Suprapubic skin (tissue), 4 donors: ENCODE results near the gene CATSPERB. TPM values are rescaled to one million over a fixed set of nuclear protein-coding genes. Genes with fewer than 3 reads are reported as not detected.
"Not testable (repeated sequence)": the region's sequence is repeated elsewhere in the genome, so short reads cannot be mapped to it uniquely, and the experiment has no call there.

Source experiments
- DNase-seq, 2 donors: peaks; one replicate each; pipeline ENCODE4 v3.0.0-alpha.2; 2019; ENCODE audit warnings: low spot score in 2 of 2
- H3K27ac ChIP-seq: fragments of 200-600 bp; sonication (generic); one replicate; pipeline ENCODE4 v1.5.1; 2019
- H3K27me3 ChIP-seq: fragments of 200-600 bp; sonication (generic); one replicate; pipeline ENCODE4 v1.5.1; 2019
- H3K36me3 ChIP-seq: fragments of 200-600 bp; sonication (generic); one replicate; pipeline ENCODE4 v1.5.1; 2019
- H3K4me1 ChIP-seq: fragments of 200-600 bp; sonication (generic); one replicate; pipeline ENCODE4 v1.5.1; 2019
- H3K4me3 ChIP-seq: fragments of 200-600 bp; sonication (generic); one replicate; pipeline ENCODE4 v1.5.1; 2019; ENCODE audit warnings: mild to moderate bottlenecking
- H3K9me3 ChIP-seq: fragments of 200-600 bp; sonication (generic); one replicate; pipeline ENCODE4 v1.5.1; 2019
- CTCF ChIP-seq, 2 donors: fragments of 200-600 bp in 1 of 2; fragments of 450-650 bp in 1 of 2; sonication (generic) in 1 of 2; IDR thresholded peaks; one replicate each; pipeline ENCODE4 v1.5.1; 2016 to 2019; ENCODE audit warnings: antibody characterized with exemption in 2 of 2, mild to moderate bottlenecking in 1 of 2, moderate library complexity in 1 of 2
- EP300 ChIP-seq: sonication (generic); formaldehyde crosslinking; IDR thresholded peaks from one replicate; pipeline ENCODE4 v1.6.1; 2017; ENCODE audit warnings: antibody characterized with exemption
- POLR2A ChIP-seq, 2 donors: fragments of 450-650 bp; IDR thresholded peaks; one replicate each; pipeline ENCODE4 v1.6.1; 2017; ENCODE audit warnings: antibody characterized with exemption in 2 of 2, mild to moderate bottlenecking in 2 of 2, moderate library complexity in 2 of 2
- POLR2AphosphoS5 ChIP-seq, 3 donors: sonication (generic); formaldehyde crosslinking; IDR thresholded peaks; one replicate each; pipeline ENCODE4 v1.6.1; 2017; ENCODE audit warnings: antibody characterized with exemption in 3 of 3
- WGBS: methylation state at CpG from one replicate; pipeline ENCODE4 v1.1.5; 2018; 5-methylcytosine and 5-hydroxymethylcytosine counted together
- total RNA-seq, 4 donors: library from RNA; depleted of rRNA; stranded (reverse); fragments of >200 nt; gene quantifications; one replicate each; pipeline ENCODE4 v1.1.0, GENCODE V29; 2016

The CATSPERB gene
- total RNA-seq, 4 donors from 2014 or later = 0.16 to 1.3 (median 0.48) TPM

- no peak for DNase-seq
- Histone ChIP-seq H3K4me1 (peaks cover 13% of the 10 kb centered on the region), H3K27me3 (peaks cover 6% of the 10 kb centered on the region), H3K9me3 (no peaks in the 10 kb centered on the region), H3K4me3 (peak overlapping the region; percentile 41), H3K27ac (no peak overlapping the region), H3K36me3 (no peaks in the 10 kb centered on the region)
- TF ChIP-seq POLR2AphosphoS5 (IDR thresholded peaks at IDR 0.05) (no peak), POLR2A (IDR thresholded peaks at IDR 0.05) (no peak), CTCF (IDR thresholded peaks at IDR 0.05) (no peak), EP300 (no peak)
These were observed 158.4 kb downstream of the CATSPERB start for GRCh38 chr14:91573528-91573893.

- no peak overlapping the region for H3K27ac ChIP-seq
These were observed 161.9 kb downstream of the CATSPERB start for GRCh38 chr14:91570021-91570420.

GRCh38 chr14:91569301-91569700 is 162.6 kb downstream of the CATSPERB start:
- TF ChIP-seq EP300 (no peak), CTCF (IDR thresholded peaks at IDR 0.05) (no peak), POLR2A (IDR thresholded peaks at IDR 0.05) (no peak), POLR2AphosphoS5 (IDR thresholded peaks at IDR 0.05) (no peak)
- Histone ChIP-seq H3K36me3 (no peaks in the 10 kb centered on the region), H3K4me1 (peaks cover 9% of the 10 kb centered on the region), H3K4me3 (no peak overlapping the region), H3K9me3 (no peaks in the 10 kb centered on the region), H3K27me3 (no peaks in the 10 kb centered on the region), H3K27ac (no peak overlapping the region)
- no peak for DNase-seq

More at GRCh38 chr14:91570021-91570420, 161.9 kb downstream of the CATSPERB start:
- H3K4me1 ChIP-seq = peaks cover 13% of the 10 kb centered on the region
- no peak for DNase-seq
- no peak overlapping the region for H3K4me3 ChIP-seq
- no peak for TF ChIP-seq CTCF (IDR thresholded peaks at IDR 0.05)
- TF ChIP-seq POLR2AphosphoS5 (IDR thresholded peaks at IDR 0.05) = no peak
- no peak for TF ChIP-seq POLR2A (IDR thresholded peaks at IDR 0.05)
- TF ChIP-seq EP300 = no peak
- H3K27me3 ChIP-seq = no peaks in the 10 kb centered on the region
- no peaks in the 10 kb centered on the region for H3K9me3 ChIP-seq
- 42% methylated on average over 1 of the region's 1 CpG for WGBS
- no peaks in the 10 kb centered on the region for H3K36me3 ChIP-seq

DNA sequence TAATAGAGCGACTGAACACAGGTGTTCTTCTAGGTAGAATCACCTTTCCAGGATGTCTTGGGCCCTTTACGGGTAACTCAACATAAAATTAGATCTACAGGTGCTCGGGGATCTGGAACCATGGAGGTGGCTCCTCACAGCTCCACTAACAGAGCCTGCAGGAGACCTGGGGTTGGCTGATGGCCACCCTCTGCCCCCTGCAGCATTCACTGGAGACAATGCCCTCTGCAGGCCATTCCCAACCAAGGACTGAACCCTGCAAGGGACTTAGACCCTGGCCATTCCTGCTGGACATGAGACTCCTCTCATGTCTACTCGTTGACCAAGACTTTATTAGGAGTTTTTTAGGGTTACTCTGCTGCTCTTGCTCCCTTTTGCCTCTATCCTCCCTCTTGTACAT is 163.3 kb downstream of the CATSPERB start:
- no peak overlapping the region for H3K27ac ChIP-seq
- 82% methylated on average over 4 of the region's 4 CpGs for WGBS
- H3K9me3 ChIP-seq = no peaks in the 10 kb centered on the region
- no peaks in the 10 kb centered on the region for H3K27me3 ChIP-seq
- H3K4me1 ChIP-seq = peaks cover 2% of the 10 kb centered on the region
- H3K4me3 ChIP-seq = no peak overlapping the region
- DNase-seq = no peak
- TF ChIP-seq POLR2AphosphoS5 (IDR thresholded peaks at IDR 0.05) (no peak), CTCF (IDR thresholded peaks at IDR 0.05) (no peak), EP300 (no peak), POLR2A (IDR thresholded peaks at IDR 0.05) (no peak)
- no peaks in the 10 kb centered on the region for H3K36me3 ChIP-seq

DNA sequence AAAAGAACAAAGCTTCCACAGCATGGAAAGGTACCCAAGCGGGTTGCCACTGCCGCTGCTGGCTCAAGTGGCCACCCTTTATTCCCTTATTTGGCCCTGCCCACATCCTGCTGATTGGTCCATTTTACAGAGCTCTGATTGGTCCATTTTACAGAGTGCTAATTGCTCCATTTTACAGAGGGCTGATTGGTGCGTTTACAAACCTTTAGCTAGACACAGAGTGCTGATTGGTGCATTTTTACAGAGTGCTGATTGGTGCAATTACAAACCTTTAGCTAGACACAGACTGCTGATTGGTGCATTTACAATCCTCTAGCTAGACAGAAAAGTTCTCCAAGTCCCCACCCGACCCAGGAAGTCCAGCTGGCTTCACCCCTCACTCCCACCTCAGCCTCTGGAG is 164.1 kb downstream of the CATSPERB start:
- H3K27me3 ChIP-seq, H3K4me3 ChIP-seq, H3K4me1 ChIP-seq, DNase-seq, H3K27ac ChIP-seq, H3K36me3 ChIP-seq, H3K9me3 ChIP-seq: not testable (repeated sequence)
- 53% methylated on average over 4 of the region's 4 CpGs for WGBS

DNA sequence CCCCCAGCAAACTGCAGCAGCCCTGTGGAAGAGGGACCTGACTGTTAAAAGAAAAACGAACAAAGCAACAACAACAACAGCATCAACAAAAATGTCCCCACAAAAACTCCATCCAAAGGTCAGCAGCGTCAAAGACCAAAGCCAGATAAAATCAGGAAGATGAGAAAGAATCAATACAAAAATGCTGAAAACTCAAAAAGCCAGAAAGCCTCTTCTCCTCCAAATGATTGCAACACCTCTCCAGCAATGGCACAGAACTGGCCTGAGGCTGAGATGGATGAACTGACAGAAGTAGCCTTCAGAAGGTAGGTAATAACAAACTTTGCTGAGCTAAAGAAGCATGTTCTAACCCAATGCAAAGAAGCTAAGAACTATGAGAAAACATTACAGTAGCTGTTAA is 176.4 kb downstream of the CATSPERB start:
- DNase-seq = no peak
- Histone ChIP-seq H3K27me3 (peaks cover 5% of the 10 kb centered on the region), H3K27ac (no peak overlapping the region), H3K36me3 (no peaks in the 10 kb centered on the region), H3K4me3 (no peak overlapping the region), H3K4me1 (no peaks in the 10 kb centered on the region), H3K9me3 (no peaks in the 10 kb centered on the region)
- 85% methylated on average over 2 of the region's 2 CpGs for WGBS
- TF ChIP-seq POLR2AphosphoS5 (IDR thresholded peaks at IDR 0.05) = no peak
- TF ChIP-seq EP300 = no peak
- no peak for TF ChIP-seq POLR2A (IDR thresholded peaks at IDR 0.05)
- TF ChIP-seq CTCF (IDR thresholded peaks at IDR 0.05) = no peak
